ENCODE measurements around the gene GDA.

GDA gene

GRCh38 chr9:72149231-72149975, at the start of gene GDA:
Gene GDA (plus strand): TSS chr9:72149440. CDS start chr9:72149560, 120 bp downstream.
- DNase-seq = no peak

- no peak for DNase-seq
Measured at GRCh38 chr9:72102520-72102919, 46.7 kb upstream of the GDA start.

GRCh38 chr9:72113056-72113455, 36.2 kb upstream of the GDA start:
- DNase-seq = no peak

GRCh38 chr9:72119853-72120252, 29.4 kb upstream of the GDA start:
- DNase-seq = no peak

GRCh38 chr9:72124947-72125346, 24.3 kb upstream of the GDA start:
- DNase-seq = no peak

- no peak for DNase-seq
Measured at GRCh38 chr9:72127753-72128152, 21.5 kb upstream of the GDA start.

GRCh38 chr9:72128526-72128925, 20.7 kb upstream of the GDA start:
- no peak for DNase-seq

GRCh38 chr9:72129271-72130156, 19.7 kb upstream of the GDA start:
- DNase-seq = no peak

GRCh38 chr9:72130321-72130720, 18.9 kb upstream of the GDA start:
- DNase-seq = no peak

- no peak for DNase-seq
Measured at GRCh38 chr9:72131206-72131605, 18.0 kb upstream of the GDA start.

- no peak for DNase-seq
Measured at GRCh38 chr9:72132052-72132451, 17.2 kb upstream of the GDA start.

GRCh38 chr9:72133365-72134035, 15.7 kb upstream of the GDA start:
- no peak for DNase-seq

GRCh38 chr9:72134801-72135200, 14.4 kb upstream of the GDA start:
- DNase-seq = no peak

- no peak for DNase-seq
Measured at GRCh38 chr9:72137697-72138365, 11.4 kb upstream of the GDA start.

GRCh38 chr9:72139226-72139625, 10.0 kb upstream of the GDA start:
- DNase-seq = no peak

- DNase-seq = no peak
Measured at GRCh38 chr9:72140586-72140985, 8.7 kb upstream of the GDA start.

- no peak for DNase-seq
Measured at GRCh38 chr9:72141484-72141883, 7.8 kb upstream of the GDA start.

- DNase-seq = no peak
Measured at GRCh38 chr9:72144756-72145492, 4.3 kb upstream of the GDA start.

- DNase-seq = no peak
Measured at GRCh38 chr9:72145733-72146505, 3.3 kb upstream of the GDA start.

- DNase-seq = no peak
Measured at GRCh38 chr9:72147676-72148075, 1.6 kb upstream of the GDA start.

- DNase-seq = no peak
Measured at GRCh38 chr9:72150127-72150526, 887 bp downstream of the GDA start.

GRCh38 chr9:72150661-72151060, 1.4 kb downstream of the GDA start:
- no peak for DNase-seq
